Measurements from ENCODE around the gene LDHAL6A. TPM values are rescaled to one million over a fixed set of nuclear protein-coding genes. Genes with fewer than 3 reads are reported as not detected.

Gene LDHAL6A
- total RNA-seq, 1 donor from 2014 or later, result not detected

DNA sequence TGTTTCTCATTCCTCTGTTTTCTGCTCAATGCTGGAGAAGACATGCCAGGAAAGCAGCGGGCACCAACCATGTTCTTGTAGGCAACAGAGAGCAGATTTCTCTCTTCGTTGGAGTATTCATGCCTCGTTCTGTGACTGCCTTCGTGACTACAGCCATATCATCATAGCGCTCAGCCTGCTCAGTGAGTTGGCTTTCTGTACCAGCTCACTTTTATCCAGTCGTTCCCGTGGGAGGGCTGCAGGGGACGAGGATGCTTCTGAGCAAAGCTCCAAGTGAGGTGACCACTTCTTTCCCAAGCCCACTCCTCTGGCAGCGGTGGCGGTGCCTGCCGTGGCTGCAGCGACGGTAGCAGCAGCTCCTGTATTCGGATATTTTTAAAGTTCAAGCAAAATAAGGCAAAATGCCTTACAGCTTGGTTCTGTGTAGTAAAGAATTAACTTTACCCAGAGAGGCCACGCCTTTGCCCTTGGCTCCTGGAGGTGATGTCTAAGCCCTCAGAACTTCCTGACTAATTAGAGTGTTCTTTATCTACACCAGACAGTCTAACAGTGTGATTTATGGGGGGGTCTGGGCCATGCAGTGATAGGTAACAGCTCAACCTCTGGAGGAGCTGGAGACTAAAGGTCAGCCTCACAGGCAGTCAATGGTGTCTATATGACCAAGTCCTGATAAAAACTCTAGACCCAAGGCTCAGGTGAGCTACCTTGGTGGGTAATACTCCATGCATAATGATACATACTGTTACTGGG lies 35.3 kb downstream of the LDHAL6A start:
- H3K27ac ChIP-seq (replicated peaks), result no peak overlapping the region
- peaks cover 15% of the 10 kb centered on the region for H3K4me1 ChIP-seq
- DNase-seq, result no peak
- no peaks in the 10 kb centered on the region for H3K27me3 ChIP-seq (ENCODE audit: low read depth)
- intact Hi-C loops (cut with micrococcal nuclease), result no loop called here
- H3K9me3 ChIP-seq (replicated peaks), result no peaks in the 10 kb centered on the region
- no peak overlapping the region for H3K4me3 ChIP-seq
- H3K36me3 ChIP-seq, result peaks cover 44% of the 10 kb centered on the region
- TF ChIP-seq, protein P1, sequence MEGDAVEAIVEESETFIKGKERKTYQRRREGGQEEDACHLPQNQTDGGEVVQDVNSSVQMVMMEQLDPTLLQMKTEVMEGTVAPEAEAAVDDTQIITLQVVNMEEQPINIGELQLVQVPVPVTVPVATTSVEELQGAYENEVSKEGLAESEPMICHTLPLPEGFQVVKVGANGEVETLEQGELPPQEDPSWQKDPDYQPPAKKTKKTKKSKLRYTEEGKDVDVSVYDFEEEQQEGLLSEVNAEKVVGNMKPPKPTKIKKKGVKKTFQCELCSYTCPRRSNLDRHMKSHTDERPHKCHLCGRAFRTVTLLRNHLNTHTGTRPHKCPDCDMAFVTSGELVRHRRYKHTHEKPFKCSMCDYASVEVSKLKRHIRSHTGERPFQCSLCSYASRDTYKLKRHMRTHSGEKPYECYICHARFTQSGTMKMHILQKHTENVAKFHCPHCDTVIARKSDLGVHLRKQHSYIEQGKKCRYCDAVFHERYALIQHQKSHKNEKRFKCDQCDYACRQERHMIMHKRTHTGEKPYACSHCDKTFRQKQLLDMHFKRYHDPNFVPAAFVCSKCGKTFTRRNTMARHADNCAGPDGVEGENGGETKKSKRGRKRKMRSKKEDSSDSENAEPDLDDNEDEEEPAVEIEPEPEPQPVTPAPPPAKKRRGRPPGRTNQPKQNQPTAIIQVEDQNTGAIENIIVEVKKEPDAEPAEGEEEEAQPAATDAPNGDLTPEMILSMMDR (IDR thresholded peaks at IDR 0.05; ENCODE audit: borderline replicate concordance), result no peak

DNA sequence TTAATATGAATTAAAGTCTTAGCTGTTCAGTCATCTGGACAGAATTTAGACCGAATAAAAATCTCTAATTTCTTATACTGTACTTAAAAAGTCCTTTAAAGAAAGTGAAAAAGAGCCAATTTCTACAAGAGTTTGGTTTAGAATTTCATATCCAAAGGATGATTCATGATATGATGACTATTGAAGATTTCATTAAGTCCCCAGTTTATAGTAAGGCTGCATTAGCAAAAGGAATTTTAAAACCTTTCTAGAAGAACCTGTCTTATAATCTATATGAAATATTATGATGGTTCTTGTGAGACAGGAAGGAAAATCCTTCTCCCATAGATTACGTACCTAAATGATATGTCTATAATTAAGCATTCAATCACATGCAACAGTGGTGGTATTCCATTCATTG lies 36.3 kb downstream of the LDHAL6A start:
- Histone ChIP-seq H3K9me3 (replicated peaks) (no peaks in the 10 kb centered on the region), H3K4me3 (no peak overlapping the region), H3K27ac (replicated peaks) (no peak overlapping the region), H3K4me1 (peaks cover 15% of the 10 kb centered on the region), H3K36me3 (peaks cover 48% of the 10 kb centered on the region), H3K27me3 (ENCODE audit: low read depth) (no peaks in the 10 kb centered on the region)
- intact Hi-C loops (cut with micrococcal nuclease), result no loop called here
- DNase-seq, result no peak
- TF ChIP-seq, protein P1 (IDR thresholded peaks at IDR 0.05; ENCODE audit: borderline replicate concordance), result no peak

DNA sequence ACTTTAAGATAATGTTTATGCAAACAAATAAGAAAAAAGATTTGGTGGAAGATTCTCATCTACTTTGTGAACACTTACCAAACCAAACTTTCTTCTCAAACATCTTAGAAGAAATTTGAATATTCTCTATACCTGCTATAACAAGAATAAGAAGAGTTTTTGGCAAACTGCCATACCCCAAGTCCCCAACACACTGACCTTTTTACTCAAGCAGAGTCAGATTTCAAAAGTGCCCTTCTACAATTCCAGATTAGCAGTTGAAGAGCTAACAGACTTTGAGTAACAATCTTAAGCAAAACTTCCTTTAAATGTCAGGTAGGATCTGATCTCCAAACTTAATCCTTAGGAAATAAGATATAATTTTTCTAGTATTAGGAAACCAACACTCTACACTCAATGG lies 37.2 kb downstream of the LDHAL6A start:
- TF ChIP-seq, protein P1 (IDR thresholded peaks at IDR 0.05; ENCODE audit: borderline replicate concordance), result no peak
- Histone ChIP-seq H3K4me1 (peaks cover 15% of the 10 kb centered on the region), H3K36me3 (peaks cover 53% of the 10 kb centered on the region), H3K4me3 (no peak overlapping the region), H3K27ac (replicated peaks) (no peak overlapping the region), H3K27me3 (ENCODE audit: low read depth) (no peaks in the 10 kb centered on the region), H3K9me3 (replicated peaks) (no peaks in the 10 kb centered on the region)
- intact Hi-C loops (cut with micrococcal nuclease), result no loop called here
- DNase-seq, result no peak

DNA sequence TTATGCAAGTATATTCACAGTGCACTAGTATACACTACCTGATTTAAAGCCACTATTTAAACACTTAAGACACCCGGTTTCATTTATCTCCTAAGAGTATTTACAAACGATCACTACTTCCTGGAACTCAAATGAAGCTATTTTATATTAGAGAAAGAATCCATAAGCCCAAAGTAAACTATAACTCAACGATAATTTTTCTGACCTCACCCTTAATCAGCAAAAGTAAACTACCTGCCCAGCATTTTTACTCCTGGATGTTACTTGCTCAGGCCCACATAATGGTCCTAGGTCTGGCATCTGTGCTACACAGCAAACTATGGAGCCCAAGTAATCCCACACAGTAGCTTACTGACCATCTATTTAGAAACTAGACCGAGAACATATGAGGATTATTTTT lies 37.7 kb downstream of the LDHAL6A start:
- no peaks in the 10 kb centered on the region for H3K9me3 ChIP-seq (replicated peaks)
- H3K4me1 ChIP-seq, result peaks cover 15% of the 10 kb centered on the region
- no peaks in the 10 kb centered on the region for H3K27me3 ChIP-seq (ENCODE audit: low read depth)
- no peak for DNase-seq
- peaks cover 57% of the 10 kb centered on the region for H3K36me3 ChIP-seq
- H3K4me3 ChIP-seq, result no peak overlapping the region
- intact Hi-C loops (cut with micrococcal nuclease), result no loop called here
- TF ChIP-seq, protein P1 (IDR thresholded peaks at IDR 0.05; ENCODE audit: borderline replicate concordance), result no peak
- no peak overlapping the region for H3K27ac ChIP-seq (replicated peaks)

DNA sequence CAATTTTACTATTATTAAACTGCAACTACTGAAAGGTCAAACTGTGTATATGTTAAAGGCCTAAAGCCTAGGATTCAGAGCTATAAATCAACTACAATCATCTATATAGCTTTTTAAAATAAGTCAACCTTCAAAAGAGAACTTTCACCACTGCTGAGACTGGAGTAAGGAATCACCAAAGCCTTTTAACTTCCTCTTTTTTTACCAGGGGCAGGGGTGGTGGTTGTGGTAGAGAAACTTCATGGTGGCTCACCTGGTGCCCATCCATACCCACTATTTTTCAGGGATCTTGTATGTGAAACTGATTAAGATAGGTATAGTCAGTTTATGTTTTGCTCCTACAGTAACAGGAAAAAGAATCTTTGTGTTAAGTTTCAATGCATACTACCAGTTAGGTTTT lies 39.6 kb downstream of the LDHAL6A start:
- Histone ChIP-seq H3K9me3 (replicated peaks) (no peaks in the 10 kb centered on the region), H3K4me1 (peaks cover 15% of the 10 kb centered on the region), H3K27ac (replicated peaks) (no peak overlapping the region), H3K4me3 (no peak overlapping the region), H3K27me3 (ENCODE audit: low read depth) (no peaks in the 10 kb centered on the region), H3K36me3 (peaks cover 62% of the 10 kb centered on the region)
- TF ChIP-seq, protein P1 (IDR thresholded peaks at IDR 0.05; ENCODE audit: borderline replicate concordance), result no peak
- DNase-seq, result no peak
- intact Hi-C loops (cut with micrococcal nuclease), result no loop called here
